Left renal cortex interstitium (tissue), 4 donors: Measurements from ENCODE around the gene CD47. TPM values are rescaled to one million over a fixed set of nuclear protein-coding genes. Genes with fewer than 3 reads are reported as not detected.

Experiments
- DNase-seq, 4 donors: peaks; one replicate each; pipeline ENCODE4 v3.0.0-alpha.2; 2013; ENCODE audit warnings: low read depth in 4 of 4, low spot score in 2 of 4, missing footprints in 1 of 4
- polyA plus RNA-seq, 4 donors: library from polyadenylated mRNA; unstranded; fragments of 120-200 nt; gene quantifications; one replicate each; pipeline ENCODE4 v1.2.1, GENCODE V29; 2013; ENCODE audit not compliant: insufficient read length in 4 of 4

Gene CD47
- polyA plus RNA-seq, 4 donors: 59.0 to 70.4 (median 63.5) TPM

GRCh38 chr3:108060331-108060730 is 30.5 kb downstream of the CD47 start:
- DNase-seq: no peak

- no peak for DNase-seq
Observed at GRCh38 chr3:108055931-108056330, 34.9 kb downstream of the CD47 start.

- DNase-seq: no peak
Observed at GRCh38 chr3:108054935-108055334, 35.9 kb downstream of the CD47 start.

GRCh38 chr3:108053483-108053882 is 37.3 kb downstream of the CD47 start:
- DNase-seq: no peak

GRCh38 chr3:108053067-108053466 is 37.8 kb downstream of the CD47 start:
- no peak for DNase-seq

GRCh38 chr3:108051005-108051404 is 39.8 kb downstream of the CD47 start:
- DNase-seq: no peak

GRCh38 chr3:108047987-108048386 is 42.8 kb downstream of the CD47 start:
- DNase-seq: no peak

- DNase-seq: no peak
Observed at GRCh38 chr3:108046247-108046646, 44.6 kb downstream of the CD47 start.

- DNase-seq: no peak
Observed at GRCh38 chr3:108044699-108045098, 46.1 kb downstream of the CD47 start.

- no peak for DNase-seq
Observed at GRCh38 chr3:108042300-108042699, 48.5 kb downstream of the CD47 start.

GRCh38 chr3:108041253-108041652 is 49.6 kb downstream of the CD47 start:
- DNase-seq: no peak

GRCh38 chr3:108037770-108038169 is 53.1 kb downstream of the CD47 start:
- no peak for DNase-seq

- no peak for DNase-seq
Observed at GRCh38 chr3:108036984-108037741, 53.7 kb downstream of the CD47 start.

GRCh38 chr3:108036401-108036800 is 54.4 kb downstream of the CD47 start:
- no peak for DNase-seq

GRCh38 chr3:108035751-108036150 is 55.1 kb downstream of the CD47 start:
- DNase-seq: no peak

GRCh38 chr3:108031895-108032294 is 58.9 kb downstream of the CD47 start:
- no peak for DNase-seq

- no peak for DNase-seq
Observed at GRCh38 chr3:108030960-108031359, 59.9 kb downstream of the CD47 start.

- DNase-seq: no peak
Observed at GRCh38 chr3:108029466-108029865, 61.4 kb downstream of the CD47 start.

GRCh38 chr3:108028896-108029295 is 61.9 kb downstream of the CD47 start:
- no peak for DNase-seq

GRCh38 chr3:108025177-108025576 is 65.7 kb downstream of the CD47 start:
- no peak for DNase-seq

GRCh38 chr3:108024146-108024850 is 66.5 kb downstream of the CD47 start:
- DNase-seq: no peak
